ENCODE data around the gene MVK.

- no peak for TF ChIP-seq CTCF (IDR thresholded peaks at IDR 0.05; ENCODE audit: insufficient read depth, low read length, poor library complexity, severe bottlenecking)
- no peak for TF ChIP-seq EZH2phosphoT487 (conservative IDR thresholded peaks at IDR 0.05; ENCODE audit: low read length)
Measured at GRCh38 chr12:109613649-109614455, 40.3 kb downstream of the MVK start.
